Activated gamma-delta T cell (primary cell): ENCODE results near the gene ANAPC4.

Experiments used
- DNase-seq: peaks from one replicate; lab custom pipeline; 2025; lab: John Stamatoyannopoulos, UW

The ANAPC4 gene

DNA sequence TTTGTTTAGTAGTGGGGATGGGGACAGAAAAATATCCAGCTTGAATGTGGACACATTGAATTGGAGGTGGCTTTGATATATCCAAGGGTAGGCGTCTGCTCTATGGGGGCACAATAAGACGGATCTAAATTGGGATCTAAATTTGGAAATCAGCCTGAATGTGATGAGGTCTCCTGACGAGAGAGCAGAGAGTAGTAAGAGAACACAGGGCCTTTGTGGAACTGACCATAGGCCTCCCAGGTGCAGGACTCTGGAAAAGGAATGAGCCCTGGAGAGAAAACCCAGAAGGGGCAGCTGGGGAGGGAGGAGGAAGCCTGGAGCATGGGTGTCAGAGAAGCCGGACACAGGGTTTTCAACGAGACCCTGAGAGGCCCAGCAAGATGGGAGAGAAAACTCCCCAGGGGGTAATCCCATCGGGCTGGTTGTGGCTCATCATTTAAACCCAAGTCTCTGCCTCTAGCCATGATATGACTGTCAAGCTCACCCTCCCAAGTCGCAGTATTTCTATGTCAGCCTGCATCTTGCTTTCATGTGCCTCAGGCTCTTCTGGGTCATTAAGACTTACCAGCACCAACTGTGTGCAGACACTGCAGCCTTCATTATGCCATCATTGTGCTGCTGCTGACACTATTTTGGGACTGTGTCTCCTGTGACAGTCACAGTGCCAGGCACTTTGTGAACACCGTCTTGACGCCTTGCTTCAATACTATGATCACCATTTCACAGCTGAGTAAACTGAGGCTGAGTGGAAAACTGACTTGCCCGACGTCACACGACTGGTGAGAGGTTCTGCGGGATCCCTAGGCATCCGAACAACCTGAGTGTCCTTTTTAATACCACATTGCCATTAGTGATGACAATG, 57.1 kb downstream of the ANAPC4 start:
- no peak for DNase-seq

DNA sequence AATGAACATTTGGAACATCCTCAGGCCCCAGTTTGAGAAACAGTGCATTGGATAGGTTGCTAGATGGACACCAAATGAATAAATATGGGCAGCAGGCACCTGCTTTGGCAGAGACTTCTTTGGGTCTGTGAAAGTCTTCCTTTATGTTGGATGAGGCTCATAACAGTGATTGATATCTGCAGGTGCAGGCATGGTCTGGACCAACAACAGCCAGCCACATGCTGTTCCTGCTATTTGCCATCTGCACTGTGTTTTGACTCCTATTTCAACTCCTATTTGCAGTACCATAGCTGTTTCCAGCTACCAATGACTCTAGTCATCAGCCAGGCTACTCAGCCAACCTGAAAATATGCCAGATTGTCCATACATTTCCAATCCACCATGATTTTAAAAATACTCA, 60.9 kb downstream of the ANAPC4 start:
- DNase-seq, result no peak

DNA sequence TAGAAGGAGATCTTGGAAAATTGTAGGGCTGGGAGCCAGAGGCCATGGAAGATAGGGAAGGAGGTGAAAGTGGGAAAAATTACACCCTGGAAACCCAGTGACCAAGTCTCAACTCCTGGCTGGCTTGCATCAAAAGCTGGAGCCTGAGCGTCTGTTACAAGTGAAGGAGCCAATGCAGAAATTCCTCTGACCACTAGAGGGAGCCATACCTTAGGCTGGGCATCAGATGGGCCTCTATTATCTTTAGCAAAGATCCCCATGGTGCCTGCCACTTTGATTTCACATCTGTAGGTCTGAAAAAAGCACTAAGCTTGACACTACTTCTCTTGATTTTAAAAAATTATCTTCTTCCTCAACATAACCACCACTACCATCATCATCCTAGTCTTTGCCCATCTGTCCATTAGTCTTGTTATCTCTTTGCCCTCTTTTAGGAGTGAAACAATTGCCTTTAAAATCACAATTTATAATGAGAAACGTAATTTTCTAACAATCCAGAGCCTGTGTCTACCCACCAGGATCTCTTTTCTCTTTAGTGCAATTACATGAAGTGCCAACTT, 62.9 kb downstream of the ANAPC4 start:
- DNase-seq, result no peak

DNA sequence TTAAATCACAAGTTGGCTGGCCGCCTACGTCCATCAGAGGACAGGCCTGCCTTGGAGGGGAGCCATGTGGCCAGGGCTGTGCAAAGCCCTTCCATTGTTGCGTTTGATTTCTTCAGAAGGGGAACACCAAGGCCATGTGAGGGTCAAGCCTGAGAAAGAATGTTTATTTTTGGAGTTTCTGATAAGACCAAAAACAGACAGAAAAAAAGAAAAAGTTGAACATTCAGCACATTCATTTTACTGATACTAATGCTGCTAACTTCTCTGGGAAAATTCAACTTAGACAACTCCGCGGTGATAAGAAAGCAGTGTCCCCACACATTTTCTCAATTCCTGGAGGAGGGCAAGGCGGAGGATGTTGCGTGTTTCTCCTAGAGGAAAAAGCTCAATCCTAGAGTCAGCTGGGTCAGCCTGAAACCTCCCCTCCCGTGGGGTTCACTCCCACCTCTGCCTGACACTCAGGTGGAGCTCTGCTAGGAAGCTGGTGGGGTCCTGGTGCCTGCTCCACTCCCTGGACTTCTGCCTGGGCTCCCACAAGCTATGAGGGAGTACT, 63.5 kb downstream of the ANAPC4 start:
- DNase-seq, result no peak

DNA sequence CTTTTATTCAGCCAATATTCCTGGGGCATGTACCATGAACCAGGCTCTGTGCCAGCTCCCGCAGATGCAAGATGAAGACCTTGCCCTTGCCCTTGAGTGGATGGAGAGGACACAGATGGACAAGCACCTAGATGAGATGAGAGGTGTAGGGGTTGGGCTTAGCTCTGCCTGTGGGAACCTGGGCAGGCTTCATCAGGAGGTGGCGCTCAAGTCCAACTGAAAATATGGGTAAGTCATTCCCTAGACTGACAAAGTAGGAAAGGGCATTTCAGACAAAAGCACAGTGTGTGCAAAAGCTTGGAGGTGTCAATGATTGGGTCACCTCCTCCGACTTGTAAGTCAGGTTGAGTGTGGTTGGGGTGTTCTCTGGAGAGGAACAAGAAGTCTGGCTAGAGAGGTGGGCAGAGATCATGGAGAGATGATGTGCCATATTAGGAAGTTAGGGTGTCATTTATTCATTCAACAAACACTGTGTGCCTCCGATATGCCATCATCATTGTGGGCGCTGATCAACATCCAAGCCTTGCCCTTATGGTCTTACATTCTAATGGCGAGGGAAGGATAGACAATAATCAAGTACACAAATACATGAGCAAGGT, 64.6 kb downstream of the ANAPC4 start:
- no peak for DNase-seq

DNA sequence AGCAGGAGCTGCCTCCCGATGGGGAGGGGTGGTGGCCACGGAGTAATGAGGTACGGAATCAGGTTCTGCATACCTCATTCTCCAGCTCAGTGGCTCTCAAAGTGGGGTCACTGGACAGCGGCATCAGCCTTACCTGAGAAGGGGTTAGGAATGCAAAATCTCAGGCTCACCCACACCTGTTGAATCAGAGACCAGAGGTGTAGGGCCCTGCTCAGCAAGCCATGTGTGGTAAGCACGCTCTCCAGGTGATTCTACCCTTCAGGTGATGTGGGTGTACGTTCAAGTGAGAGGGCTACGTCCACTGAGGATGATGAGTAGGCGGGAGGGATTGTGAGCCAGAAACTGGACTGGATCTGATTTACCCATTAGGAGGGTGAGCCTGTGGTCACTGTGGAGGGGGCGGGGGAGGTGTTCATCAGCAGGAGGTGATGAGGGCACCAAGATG, 65.8 kb downstream of the ANAPC4 start:
- no peak for DNase-seq

DNA sequence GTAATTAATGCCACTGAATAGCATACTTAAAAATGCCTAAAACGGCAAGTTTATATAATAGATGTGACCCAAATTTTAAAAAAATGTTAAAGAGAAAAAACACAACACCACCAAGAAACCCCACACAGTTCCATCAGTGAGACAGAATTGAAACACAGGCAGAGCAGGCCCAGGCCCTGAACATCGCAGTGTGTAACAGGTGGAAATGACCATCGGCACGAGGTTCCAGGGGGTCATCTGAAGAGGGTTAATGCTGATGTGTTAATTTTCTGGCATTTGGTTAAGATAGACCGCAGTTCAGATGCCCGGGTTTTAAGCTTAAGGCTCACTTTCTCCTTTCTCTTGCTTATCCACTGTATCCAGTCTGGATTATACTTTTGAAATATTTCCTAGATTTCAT, 66.8 kb downstream of the ANAPC4 start:
- no peak for DNase-seq

DNA sequence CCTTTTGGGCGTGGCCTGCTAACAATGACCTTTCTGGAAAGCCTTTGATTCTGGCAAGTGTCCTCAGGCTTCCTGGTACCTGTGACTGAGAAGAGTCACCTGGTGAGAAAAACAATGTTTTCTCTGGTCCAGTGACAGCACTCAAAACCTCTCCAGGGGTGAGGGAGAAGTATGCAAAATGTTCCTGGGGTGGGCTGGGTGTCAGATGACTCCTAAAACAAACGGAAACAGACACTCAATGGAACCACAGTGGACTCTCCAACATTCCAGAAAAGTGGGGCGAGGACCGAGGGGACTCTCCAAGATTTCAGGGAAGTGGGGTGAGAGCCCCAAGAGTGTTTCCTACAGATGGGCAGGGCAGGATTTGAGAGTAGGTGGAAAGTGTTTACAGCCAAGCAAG, 69.5 kb downstream of the ANAPC4 start:
- no peak for DNase-seq

DNA sequence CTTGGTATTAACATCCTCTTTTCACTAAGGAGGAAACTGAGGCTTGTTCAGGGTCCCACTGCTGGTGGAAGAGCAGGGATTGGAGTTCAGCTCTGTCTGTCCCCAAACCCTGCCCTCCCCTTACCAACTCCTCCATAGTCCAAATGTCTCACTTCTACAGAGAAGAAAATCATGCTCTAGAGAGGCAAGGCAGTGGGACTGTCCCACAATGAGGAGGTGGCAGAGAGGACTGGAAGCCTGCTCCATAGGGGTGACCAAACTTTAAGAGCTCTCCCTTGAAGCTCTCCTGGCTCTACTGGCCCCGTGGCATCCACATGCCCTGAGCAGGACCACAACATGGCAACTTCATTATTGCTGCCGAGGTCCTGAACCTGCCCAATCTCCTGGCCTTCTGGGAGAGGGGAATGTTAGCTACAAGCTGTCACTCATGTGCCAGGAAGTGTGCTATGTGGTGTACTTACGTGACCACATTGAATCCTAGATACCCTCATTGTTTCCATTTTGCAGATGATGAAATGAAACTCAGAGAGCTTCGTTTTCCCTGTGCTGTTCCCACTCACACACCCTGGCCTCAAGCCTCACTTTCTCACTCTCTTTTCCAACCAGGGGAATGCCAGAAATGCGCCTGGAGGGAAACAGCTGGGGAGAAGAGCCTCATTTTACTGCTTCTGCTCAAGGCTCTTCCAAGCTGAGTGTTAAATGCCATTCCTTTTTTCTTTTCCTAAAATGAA, 71.5 kb downstream of the ANAPC4 start:
- no peak for DNase-seq

DNA sequence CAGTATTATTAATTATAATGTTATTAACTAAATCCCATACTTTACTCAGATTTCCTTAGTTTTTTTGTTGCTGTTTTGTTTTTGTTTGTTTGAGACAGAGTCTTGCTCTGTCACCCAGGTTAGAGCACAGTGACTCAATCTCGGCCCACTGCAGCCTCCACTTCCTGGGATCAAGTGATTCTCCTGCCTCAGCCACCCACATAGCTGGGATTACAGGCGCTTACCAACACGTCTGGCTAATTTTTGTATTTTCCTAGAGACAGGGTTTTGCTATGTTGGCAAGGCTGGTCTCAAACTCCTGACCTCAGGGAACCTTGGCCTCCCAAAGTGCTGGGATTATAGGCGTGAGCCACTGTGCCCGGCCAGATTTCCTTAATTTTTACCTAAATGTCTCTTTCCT, 72.2 kb downstream of the ANAPC4 start:
- DNase-seq, result no peak

DNA sequence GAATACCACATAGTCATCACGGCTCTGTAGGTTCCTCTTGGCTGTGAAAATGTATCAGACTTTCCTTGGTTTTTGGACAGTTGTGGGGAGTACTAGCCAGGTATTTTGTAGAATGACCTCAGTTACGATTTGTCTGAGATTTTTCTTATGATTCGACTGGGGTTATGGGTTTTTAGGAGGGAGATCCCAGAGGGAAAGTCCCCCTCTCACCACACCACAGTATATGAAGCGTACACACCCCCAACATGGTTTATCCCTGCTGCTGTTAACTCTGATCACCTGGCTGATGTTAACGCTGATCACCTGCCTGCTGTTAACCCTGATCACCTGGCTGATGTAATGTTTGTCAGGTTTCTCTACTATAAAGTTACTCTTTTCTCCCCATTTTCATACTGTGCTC, 72.6 kb downstream of the ANAPC4 start:
- DNase-seq, result no peak

DNA sequence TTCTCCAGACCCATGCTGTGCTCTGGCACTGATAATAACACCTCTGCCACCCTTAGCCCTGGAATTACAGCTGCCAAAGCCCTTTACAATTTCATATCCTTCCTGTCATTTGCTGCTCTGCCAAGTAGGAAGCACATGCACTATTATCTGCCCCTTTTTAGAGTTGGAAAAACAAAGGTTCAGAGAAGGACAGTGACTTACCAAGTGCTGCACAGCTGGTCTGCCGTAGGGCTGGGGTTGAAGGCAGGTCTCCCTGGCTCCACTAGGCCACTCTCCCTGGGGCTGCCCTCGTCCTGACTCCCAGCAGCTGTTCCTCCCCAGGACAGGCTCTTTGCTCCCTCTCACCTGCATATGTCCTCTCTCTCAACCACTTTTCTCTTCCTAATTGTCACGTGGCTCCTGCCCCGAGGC, 73.4 kb downstream of the ANAPC4 start:
- DNase-seq, result no peak

DNA sequence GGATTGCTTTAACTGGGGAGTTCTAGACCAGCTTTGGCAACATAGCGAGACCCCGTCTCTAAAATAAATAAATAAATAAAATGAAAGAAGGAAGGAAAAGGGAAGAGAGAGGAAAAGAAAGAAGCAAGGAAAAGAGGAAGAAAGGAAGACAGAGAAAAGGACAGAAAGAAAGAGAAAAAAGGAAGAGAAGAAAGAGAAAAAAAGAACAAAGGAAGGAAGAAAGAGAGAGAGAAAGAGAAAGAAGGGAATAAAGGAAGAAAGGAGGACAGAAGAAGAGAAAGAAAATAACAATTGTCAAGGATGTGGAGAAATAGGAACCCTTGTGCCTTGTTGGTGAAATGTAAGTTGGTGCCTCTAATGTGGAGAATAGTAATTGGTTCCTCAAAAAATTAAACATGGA, 74.6 kb downstream of the ANAPC4 start:
- no peak for DNase-seq

DNA sequence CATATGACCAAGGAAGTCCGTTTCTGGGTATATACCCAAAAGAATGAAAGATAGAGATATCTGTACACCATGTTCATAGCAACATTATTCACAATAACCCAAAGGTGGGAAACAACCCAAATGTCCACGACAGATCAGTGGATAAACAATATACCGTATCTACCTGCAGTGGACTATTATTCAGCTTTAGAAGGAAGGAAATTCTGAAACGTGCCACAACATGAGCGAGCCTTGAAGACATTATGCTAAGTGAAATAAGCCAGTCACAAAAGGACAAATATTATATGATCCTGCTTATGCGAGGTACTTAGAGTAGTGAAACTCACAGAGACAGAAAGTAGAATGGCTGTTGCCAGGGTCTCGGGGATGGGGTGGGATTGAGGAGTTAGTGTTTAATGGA, 75.0 kb downstream of the ANAPC4 start:
- no peak for DNase-seq

DNA sequence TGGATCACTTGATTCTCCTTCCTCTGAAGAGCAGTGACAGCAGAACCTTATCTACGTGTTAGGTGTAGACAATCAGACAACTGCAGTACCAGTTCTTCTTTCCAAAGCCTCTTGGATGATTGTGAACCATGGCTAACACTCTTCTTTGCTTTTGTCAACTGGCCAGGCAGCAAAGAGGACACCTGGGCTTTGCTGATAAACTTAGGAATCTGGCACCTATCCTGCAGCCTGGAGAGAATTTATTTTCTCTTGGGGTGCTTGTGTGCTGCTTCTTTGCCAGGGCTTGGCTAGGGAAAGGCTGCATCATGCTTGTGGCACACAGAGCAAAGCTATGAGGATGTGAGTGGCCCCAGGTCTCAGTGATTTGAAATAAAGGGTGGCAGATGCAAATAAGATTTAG, 77.4 kb downstream of the ANAPC4 start:
- no peak for DNase-seq

DNA sequence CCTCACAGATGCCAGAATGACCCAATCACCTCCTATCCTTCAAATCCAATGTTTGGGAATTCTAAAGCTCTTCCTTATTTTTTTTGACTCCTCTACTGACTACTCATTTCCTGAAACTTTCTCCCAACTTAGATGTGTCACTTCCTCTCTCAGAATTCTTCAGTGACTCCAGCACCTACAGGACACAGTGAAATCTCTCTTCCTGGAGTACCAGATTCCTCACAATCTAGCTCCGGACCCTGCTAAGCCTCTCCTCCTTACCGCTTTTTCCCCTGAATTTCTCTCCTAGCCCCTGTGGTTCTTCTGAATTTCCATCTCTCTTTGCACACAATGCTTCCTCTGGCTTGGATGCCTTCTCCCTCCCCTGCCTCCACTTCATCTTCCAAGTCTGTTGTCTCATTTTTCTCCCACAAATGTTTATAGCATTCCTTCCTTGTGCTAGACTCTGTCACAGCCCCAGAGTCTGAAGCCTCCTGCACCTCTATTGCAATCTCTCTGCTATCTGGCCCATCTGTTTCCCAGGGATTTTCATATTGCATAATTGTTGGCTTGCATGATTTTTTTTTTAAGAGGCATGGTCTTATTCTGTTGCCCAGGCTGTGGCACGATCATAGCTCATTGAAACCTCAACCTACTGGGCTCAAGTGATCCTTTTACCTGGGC, 80.1 kb downstream of the ANAPC4 start:
- no peak for DNase-seq

DNA sequence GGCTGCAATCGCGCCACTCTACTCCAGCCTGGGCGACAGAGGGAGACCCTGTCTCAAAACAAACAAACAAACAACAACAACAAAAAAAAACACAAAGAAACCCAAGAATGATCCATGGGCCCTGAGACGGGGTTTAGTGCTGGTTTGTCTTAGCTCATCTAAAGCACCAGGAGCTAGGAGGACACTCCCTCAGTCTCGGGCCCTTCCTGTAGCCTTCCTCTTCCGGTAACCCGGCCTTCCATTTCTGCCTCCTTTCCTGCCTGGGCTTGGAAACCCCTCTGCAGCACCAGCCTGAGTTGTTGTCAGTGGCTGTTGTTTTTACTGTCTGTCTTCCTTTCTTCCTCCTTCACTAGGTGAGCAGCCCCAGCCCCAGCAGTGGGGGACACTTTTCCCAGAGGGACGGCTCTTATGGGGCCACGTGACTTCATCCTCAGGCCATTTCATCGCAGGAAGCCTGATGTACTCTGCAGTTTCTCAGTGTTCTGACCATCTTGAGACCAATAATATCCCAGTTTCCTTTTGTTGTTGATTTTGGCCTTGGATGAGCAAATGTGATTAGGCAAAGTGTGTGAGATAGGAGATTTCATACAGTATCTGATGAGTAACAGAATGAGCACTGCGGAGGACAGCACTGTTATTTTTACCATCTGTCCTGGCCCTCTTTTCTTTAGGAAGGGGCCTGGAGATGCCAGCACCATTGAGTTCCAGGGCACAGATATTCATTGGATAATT, 90.1 kb downstream of the ANAPC4 start:
- no peak for DNase-seq

DNA sequence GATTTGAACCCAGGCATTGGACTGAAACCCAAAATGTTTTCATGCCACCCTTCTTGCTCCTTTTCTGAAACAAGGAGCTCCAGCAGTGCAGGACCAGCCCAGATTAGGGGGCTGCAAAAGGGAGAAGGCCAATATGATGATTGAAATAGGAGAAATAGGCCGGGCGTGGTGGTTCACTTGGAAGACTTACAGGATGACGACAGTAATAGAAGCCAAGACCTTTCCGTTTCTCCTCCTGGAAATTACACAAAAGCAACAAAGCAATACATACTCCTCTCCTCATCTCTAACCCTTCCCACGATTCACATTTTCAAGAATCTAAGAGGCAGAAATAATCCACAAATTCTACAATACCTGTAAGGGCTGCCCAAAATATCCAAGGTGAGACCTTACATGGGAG, 90.8 kb downstream of the ANAPC4 start:
- no peak for DNase-seq
